Peyer's patch (tissue), 4 donors: ENCODE data around the gene FUT7. TPM values are rescaled to one million over a fixed set of nuclear protein-coding genes. Genes with fewer than 3 reads are reported as not detected.

ENCODE experiments used
- DNase-seq, 3 donors: peaks; one replicate each; pipeline ENCODE4 v3.0.0-alpha.2; 2017 to 2019
- H3K27ac ChIP-seq, 4 donors: fragments of 200-600 bp; sonication (generic); one replicate each; pipeline ENCODE4 v1.5.1; 2016 to 2019
- H3K27me3 ChIP-seq, 2 donors: fragments of 200-600 bp; sonication (generic); one replicate each; pipeline ENCODE4 v1.5.1; 2019
- H3K36me3 ChIP-seq, 3 donors: fragments of 200-600 bp; sonication (generic); one replicate each; pipeline ENCODE4 v1.5.1; 2016 to 2019
- H3K4me1 ChIP-seq, 4 donors: fragments of 200-600 bp; sonication (generic); one replicate each; pipeline ENCODE4 v1.5.1; 2016 to 2019
- H3K4me3 ChIP-seq, 4 donors: fragments of 200-600 bp; sonication (generic); 1 replicate in 3 of 4; 2 replicates in 1 of 4; pipeline ENCODE4 v1.5.1; 2016 to 2019; ENCODE audit warnings: mild to moderate bottlenecking in 1 of 4
- H3K9me3 ChIP-seq, 4 donors: fragments of 200-600 bp; sonication (generic); one replicate each; pipeline ENCODE4 v1.5.1; 2016 to 2019; ENCODE audit warnings: mild to moderate bottlenecking in 1 of 4
- POLR2A ChIP-seq, 2 donors: fragments of 450-650 bp; IDR thresholded peaks; one replicate each; pipeline ENCODE4 v1.5.1; 2017; ENCODE audit warnings: antibody characterized with exemption in 2 of 2, mild to moderate bottlenecking in 2 of 2, moderate library complexity in 2 of 2
- total RNA-seq, 4 donors: library from RNA; depleted of rRNA; stranded (reverse); fragments of >200 nt; gene quantifications; one replicate each; pipeline ENCODE4 v1.1.0, GENCODE V29; 2016
- TF ChIP-seq, protein P1 (sequence below), 6 experiments: fragments of 450-650 bp in 4 of 6; fragments of 200-600 bp in 2 of 6; sonication (generic) in 1 of 6; IDR thresholded peaks; one replicate each; pipeline ENCODE4 v1.5.1; 2017 to 2019; ENCODE audit warnings: antibody characterized with exemption in 6 of 6, mild to moderate bottlenecking in 3 of 6, moderate library complexity in 1 of 6

The FUT7 gene
- total RNA-seq, 4 donors from 2014 or later = not detected

DNA sequence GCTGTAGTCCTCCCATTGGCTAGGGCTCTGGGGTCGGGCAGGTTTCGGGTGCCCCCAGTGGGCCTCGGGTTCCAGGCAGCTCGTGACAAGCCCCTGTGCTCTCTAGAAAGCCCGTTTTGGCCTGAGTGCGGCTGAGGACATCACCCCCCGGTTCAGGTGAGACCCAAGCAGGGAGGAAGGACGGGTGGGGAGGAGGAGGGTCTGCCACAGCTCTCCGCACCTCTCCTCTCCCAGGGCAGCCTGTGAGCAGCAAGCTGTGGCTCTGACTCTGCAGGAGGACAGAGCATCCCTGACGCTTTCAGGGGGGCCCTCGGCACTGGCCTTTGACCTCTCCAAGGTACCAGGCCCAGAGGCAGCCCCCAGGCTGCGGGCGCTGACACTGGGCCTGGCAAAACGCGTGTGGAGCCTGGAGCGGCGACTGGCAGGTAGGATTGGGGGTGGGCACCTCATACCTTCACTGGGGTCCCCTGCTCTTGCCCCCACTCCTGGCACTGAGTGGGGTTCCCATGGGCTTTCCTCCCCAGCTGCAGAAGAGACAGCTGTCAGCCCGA is 39.0 kb downstream of the FUT7 start:
- Histone ChIP-seq H3K4me1 (peaks cover 3 to 50% (median 28%) of the 10 kb centered on the region in 4 donors), H3K9me3 (no peaks in the 10 kb centered on the region), H3K4me3 (peak overlapping the region; percentile 67 to 88 (median 80)), H3K36me3 (peaks cover 0 to 7% (median 0%) of the 10 kb centered on the region in 3 donors), H3K27ac (peak overlapping the region; percentile 82 to 99 (median 91)), H3K27me3 (no peaks in the 10 kb centered on the region)
- TF ChIP-seq, protein P1, sequence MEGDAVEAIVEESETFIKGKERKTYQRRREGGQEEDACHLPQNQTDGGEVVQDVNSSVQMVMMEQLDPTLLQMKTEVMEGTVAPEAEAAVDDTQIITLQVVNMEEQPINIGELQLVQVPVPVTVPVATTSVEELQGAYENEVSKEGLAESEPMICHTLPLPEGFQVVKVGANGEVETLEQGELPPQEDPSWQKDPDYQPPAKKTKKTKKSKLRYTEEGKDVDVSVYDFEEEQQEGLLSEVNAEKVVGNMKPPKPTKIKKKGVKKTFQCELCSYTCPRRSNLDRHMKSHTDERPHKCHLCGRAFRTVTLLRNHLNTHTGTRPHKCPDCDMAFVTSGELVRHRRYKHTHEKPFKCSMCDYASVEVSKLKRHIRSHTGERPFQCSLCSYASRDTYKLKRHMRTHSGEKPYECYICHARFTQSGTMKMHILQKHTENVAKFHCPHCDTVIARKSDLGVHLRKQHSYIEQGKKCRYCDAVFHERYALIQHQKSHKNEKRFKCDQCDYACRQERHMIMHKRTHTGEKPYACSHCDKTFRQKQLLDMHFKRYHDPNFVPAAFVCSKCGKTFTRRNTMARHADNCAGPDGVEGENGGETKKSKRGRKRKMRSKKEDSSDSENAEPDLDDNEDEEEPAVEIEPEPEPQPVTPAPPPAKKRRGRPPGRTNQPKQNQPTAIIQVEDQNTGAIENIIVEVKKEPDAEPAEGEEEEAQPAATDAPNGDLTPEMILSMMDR (IDR thresholded peaks at IDR 0.05) = no peak
- TF ChIP-seq POLR2A (IDR thresholded peaks at IDR 0.05) = no peak
- no peak for DNase-seq

DNA sequence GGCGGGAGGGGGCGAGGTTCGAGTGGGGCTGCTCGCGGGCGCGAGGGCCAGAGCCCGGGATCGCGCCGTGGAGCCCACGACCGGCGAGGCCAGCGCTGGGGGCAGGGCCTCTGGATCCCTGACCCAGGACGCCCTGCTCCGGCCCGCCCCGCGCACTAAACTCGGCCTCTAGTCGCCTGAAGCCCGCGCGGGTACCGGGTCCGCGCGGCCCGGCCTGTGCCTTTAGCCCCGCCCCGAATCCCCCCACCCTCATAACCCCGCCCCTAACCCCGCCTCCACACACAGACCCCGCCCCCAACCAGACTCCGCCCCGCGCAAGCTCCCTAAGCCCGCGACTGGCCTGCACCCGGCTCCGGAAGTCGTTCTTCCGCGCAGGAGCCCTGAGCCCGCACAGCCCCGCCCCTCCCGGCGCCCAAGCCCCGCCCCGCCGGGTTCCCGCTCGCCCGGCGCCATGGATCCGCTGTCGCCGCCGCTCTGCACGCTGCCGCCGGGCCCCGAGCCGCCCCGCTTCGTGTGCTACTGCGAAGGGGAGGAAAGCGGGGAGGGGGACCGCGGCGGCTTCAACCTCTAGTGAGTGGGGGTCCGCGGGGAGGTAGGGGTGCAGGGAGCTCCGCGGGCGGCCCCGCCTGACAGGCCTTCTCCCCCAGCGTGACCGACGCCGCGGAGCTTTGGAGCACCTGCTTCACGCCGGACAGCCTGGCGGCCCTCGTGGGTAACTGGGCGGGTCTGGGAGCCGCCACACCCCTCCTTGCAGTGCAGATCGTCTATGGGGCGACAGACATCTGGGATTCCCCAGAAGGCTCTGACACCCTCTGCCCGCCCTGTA is 39.7 kb downstream of the FUT7 start, which contains the start of gene PAXX:
Gene PAXX (plus strand): TSS at position 430 of the 826 bp plus-strand sequence. CDS start 22 bp downstream, at position 452.
- TF ChIP-seq, protein P1 (IDR thresholded peaks at IDR 0.05) = peak in 1 of 6 experiments; percentile 8
- peak; percentile 13 to 24 for TF ChIP-seq POLR2A (IDR thresholded peaks at IDR 0.05)
- no peaks in the 10 kb centered on the region for H3K9me3 ChIP-seq
- DNase-seq = peak; percentile 91 to 97 (median 96)
- peak within 1 kb of the TSS; percentile 67 to 88 (median 80) for H3K4me3 ChIP-seq
- peak within 1 kb of the TSS; percentile 82 to 99 (median 91) for H3K27ac ChIP-seq
- peaks cover 3 to 45% (median 22%) of the 10 kb centered on the region in 4 donors for H3K4me1 ChIP-seq
- H3K27me3 ChIP-seq = no peaks in the 10 kb centered on the region
- peaks cover 0 to 7% (median 0%) of the 10 kb centered on the region in 3 donors for H3K36me3 ChIP-seq

DNA sequence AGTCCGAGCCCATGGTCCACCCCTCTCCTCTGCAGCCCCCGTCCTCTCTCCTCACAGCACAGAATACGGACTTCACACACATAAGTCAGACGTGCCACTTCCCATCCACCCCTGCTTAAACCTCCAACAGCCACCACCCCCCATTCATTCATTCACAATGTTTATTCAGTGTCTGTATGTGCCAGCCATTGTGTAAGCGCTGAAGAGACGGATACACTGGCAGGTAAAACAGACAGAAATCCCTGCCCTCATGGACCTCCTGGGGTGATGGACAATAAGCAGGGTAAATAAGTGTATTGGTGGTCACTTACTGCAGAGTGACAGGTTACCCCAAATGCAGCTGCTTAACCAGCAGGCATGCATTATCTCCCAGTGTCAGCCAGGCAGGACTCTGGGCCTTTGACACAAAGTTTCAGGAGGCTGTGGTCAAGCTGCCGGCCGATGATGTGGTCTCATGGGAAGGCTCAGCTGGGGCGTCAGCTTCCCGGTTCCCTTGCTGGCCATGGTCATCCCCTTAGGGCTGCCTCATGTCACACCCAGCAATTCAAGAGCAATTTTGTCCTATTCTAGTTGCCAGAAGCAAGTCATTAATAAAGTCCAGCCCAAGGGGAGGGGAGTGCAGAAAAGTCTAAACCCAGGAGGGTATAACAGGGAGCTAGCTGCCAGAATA is 41.5 kb downstream of the FUT7 start:
- Histone ChIP-seq H3K4me1 (peaks cover 0 to 30% (median 7%) of the 10 kb centered on the region in 4 donors), H3K27me3 (peaks cover 0 to 7% of the 10 kb centered on the region in 2 donors), H3K9me3 (no peaks in the 10 kb centered on the region), H3K4me3 (no peak overlapping the region), H3K36me3 (peaks cover 0 to 7% (median 0%) of the 10 kb centered on the region in 3 donors), H3K27ac (no peak overlapping the region)
- TF ChIP-seq POLR2A (IDR thresholded peaks at IDR 0.05) = no peak
- TF ChIP-seq, protein P1 (IDR thresholded peaks at IDR 0.05) = no peak
- no peak for DNase-seq

DNA sequence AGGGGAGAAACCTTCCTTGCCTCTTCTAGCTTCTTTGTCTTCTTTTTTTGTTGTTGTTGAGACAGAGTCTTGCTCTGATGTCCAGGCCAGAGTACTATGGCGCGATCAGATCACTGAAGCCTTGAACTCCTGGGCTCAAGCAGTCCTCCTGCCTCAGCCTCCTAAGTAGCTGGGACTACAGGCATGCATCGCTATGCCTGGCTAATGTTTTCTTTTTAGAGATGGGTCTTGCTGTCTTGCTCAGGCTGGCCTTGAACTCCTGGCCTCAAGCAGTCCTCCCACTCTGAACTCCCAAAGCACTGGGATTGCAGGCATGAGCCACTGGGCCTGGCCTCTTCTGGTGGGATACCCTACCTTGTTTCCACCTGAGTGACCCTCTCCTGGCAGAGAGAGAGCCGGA is 43.0 kb downstream of the FUT7 start:
- Histone ChIP-seq H3K36me3 (peaks cover 0 to 2% (median 0%) of the 10 kb centered on the region in 3 donors), H3K4me3 (no peak overlapping the region), H3K9me3 (no peaks in the 10 kb centered on the region), H3K27me3 (peaks cover 0 to 18% of the 10 kb centered on the region in 2 donors), H3K27ac (no peak overlapping the region), H3K4me1 (peaks cover 0 to 23% (median 7%) of the 10 kb centered on the region in 4 donors)
- DNase-seq = no peak
- TF ChIP-seq POLR2A (IDR thresholded peaks at IDR 0.05) = no peak
- TF ChIP-seq, protein P1 (IDR thresholded peaks at IDR 0.05) = no peak

DNA sequence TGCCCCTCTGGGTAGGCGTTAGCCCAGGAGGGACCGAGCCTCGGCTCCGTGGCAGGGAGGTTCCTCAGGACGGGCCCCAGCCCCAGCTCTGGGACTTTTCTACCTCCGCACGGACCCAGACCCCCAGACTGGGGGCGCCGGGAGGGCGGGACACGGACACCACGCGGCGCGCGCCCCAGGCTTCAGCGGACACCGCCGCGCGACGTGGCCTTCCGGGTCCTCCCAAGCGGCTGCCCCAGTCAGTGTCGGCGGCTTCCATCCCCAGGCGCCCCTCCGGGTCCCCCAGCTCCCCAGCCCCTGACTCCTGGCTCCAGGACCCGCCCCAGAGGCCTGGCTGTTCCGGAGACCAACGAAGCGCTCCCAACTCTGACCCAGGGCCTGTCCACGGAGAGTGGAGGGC is 46.0 kb downstream of the FUT7 start:
- TF ChIP-seq POLR2A (IDR thresholded peaks at IDR 0.05) = no peak
- TF ChIP-seq, protein P1 (IDR thresholded peaks at IDR 0.05) = no peak
- H3K36me3 ChIP-seq = no peaks in the 10 kb centered on the region
- no peaks in the 10 kb centered on the region for H3K9me3 ChIP-seq
- no peak overlapping the region for H3K4me3 ChIP-seq
- peaks cover 0 to 18% of the 10 kb centered on the region in 2 donors for H3K27me3 ChIP-seq
- peaks cover 0 to 11% (median 0%) of the 10 kb centered on the region in 4 donors for H3K4me1 ChIP-seq
- no peak for DNase-seq
- no peak overlapping the region for H3K27ac ChIP-seq
